Cardiac fibroblast (primary cell): ENCODE data around the gene TIMM17A.
A peak's percentile ranks its signal among the peaks of the same experiment; 100 is the strongest.

ENCODE experiments used
- DNase-seq, 2 donors: peaks; one replicate each; pipeline versions ENCODE4 v3.0.0 to v3.0.0-alpha.2; 2010; ENCODE audit warnings: low read depth in 2 of 2
- H3K4me3 ChIP-seq, 2 donors: replicated peaks in 1 of 2; 1 replicate in 1 of 2; 2 replicates in 1 of 2; pipeline ENCODE4 v1.5.1; 2011; ENCODE audit warnings: low read depth in 2 of 2, low read length in 2 of 2, mild to moderate bottlenecking in 2 of 2, moderate library complexity in 1 of 2
- CTCF ChIP-seq: IDR thresholded peaks from one replicate; pipeline ENCODE4 v1.5.1; 2011; ENCODE audit warnings: low read depth, mild to moderate bottlenecking, low read length, inconsistent platforms

TIMM17A gene

GRCh38 chr1:201955009-201955728 is at the start of gene TIMM17A:
TIMM17A (plus strand) TSS chr1:201955503; CDS start chr1:201955527, 24 bp downstream.
- peak; percentile 98 to 99 for DNase-seq
- H3K4me3 ChIP-seq = peak within 1 kb of the TSS; percentile 94 to 96
- no peak for TF ChIP-seq CTCF

GRCh38 chr1:201906336-201906735 is 49.0 kb upstream of the TIMM17A start:
- TF ChIP-seq CTCF = no peak
- no peak for DNase-seq
- no peak overlapping the region for H3K4me3 ChIP-seq

- no peak for TF ChIP-seq CTCF
- no peak overlapping the region for H3K4me3 ChIP-seq
- DNase-seq = no peak
These were observed 47.7 kb upstream of the TIMM17A start for GRCh38 chr1:201907621-201908020.

GRCh38 chr1:201911826-201912571 is 43.3 kb upstream of the TIMM17A start:
- no peak for DNase-seq
- no peak for TF ChIP-seq CTCF
- H3K4me3 ChIP-seq = no peak overlapping the region

- TF ChIP-seq CTCF = no peak
- peak; percentile 44 to 64 for DNase-seq
- no peak overlapping the region for H3K4me3 ChIP-seq
These were observed 42.5 kb upstream of the TIMM17A start for GRCh38 chr1:201912832-201913231.

GRCh38 chr1:201914456-201915235 is 40.7 kb upstream of the TIMM17A start:
- peak in 1 of 2 donors; percentile 51 for DNase-seq
- TF ChIP-seq CTCF = no peak

More at GRCh38 chr1:201914456-201915235, 40.7 kb upstream of the TIMM17A start:
- no peak overlapping the region for H3K4me3 ChIP-seq
